Stimulated activated CD8-positive, alpha-beta memory T cell treated with anti-CD3 and anti-CD28 coated beads, Interleukin-4, amount 100 ng/mL, for 48 hours (primary cell): Measurements from ENCODE around the gene GLG1.
"Not testable (repeated sequence)": the region's sequence is repeated elsewhere in the genome, so short reads cannot be mapped to it uniquely, and the experiment has no call there.

ENCODE experiments used
- DNase-seq: peaks from one replicate; pipeline ENCODE4 v3.0.0-alpha.2; 2020

Gene GLG1

GRCh38 chr16:74524926-74525325 lies 82.0 kb downstream of the GLG1 start:
- no peak for DNase-seq

- no peak for DNase-seq
Measured at GRCh38 chr16:74524117-74524516, 82.8 kb downstream of the GLG1 start.

GRCh38 chr16:74523706-74524105 lies 83.2 kb downstream of the GLG1 start:
- DNase-seq, result not testable (repeated sequence)

GRCh38 chr16:74522160-74522559 lies 84.8 kb downstream of the GLG1 start:
- DNase-seq, result no peak

GRCh38 chr16:74521691-74522090 lies 85.2 kb downstream of the GLG1 start:
- no peak for DNase-seq

GRCh38 chr16:74518934-74519333 lies 88.0 kb downstream of the GLG1 start:
- DNase-seq, result not testable (repeated sequence)

GRCh38 chr16:74511961-74512360 lies 95.0 kb downstream of the GLG1 start:
- no peak for DNase-seq

- no peak for DNase-seq
Measured at GRCh38 chr16:74505011-74505410, 101.9 kb downstream of the GLG1 start.

GRCh38 chr16:74503412-74503811 lies 103.5 kb downstream of the GLG1 start:
- DNase-seq, result no peak

- DNase-seq, result no peak
Measured at GRCh38 chr16:74501484-74502478, 105.1 kb downstream of the GLG1 start.

- DNase-seq, result no peak
Measured at GRCh38 chr16:74500907-74501306, 106.0 kb downstream of the GLG1 start.

- no peak for DNase-seq
Measured at GRCh38 chr16:74499114-74499513, 107.8 kb downstream of the GLG1 start.

- no peak for DNase-seq
Measured at GRCh38 chr16:74497761-74498160, 109.2 kb downstream of the GLG1 start.

GRCh38 chr16:74496054-74496453 lies 110.9 kb downstream of the GLG1 start:
- no peak for DNase-seq

- DNase-seq, result no peak
Measured at GRCh38 chr16:74492976-74493375, 113.9 kb downstream of the GLG1 start.

GRCh38 chr16:74487634-74488495 lies 119.0 kb downstream of the GLG1 start:
- no peak for DNase-seq

- no peak for DNase-seq
Measured at GRCh38 chr16:74485916-74486315, 121.0 kb downstream of the GLG1 start.

- no peak for DNase-seq
Measured at GRCh38 chr16:74480150-74481029, 126.5 kb downstream of the GLG1 start.

GRCh38 chr16:74477226-74477625 lies 129.7 kb downstream of the GLG1 start:
- no peak for DNase-seq

GRCh38 chr16:74474416-74474815 lies 132.5 kb downstream of the GLG1 start:
- no peak for DNase-seq

- no peak for DNase-seq
Measured at GRCh38 chr16:74472540-74472939, 134.4 kb downstream of the GLG1 start.

GRCh38 chr16:74472010-74472409 lies 134.9 kb downstream of the GLG1 start:
- DNase-seq, result no peak
